Measurements from ENCODE around the gene RFX5. TPM values are rescaled to one million over a fixed set of nuclear protein-coding genes. Genes with fewer than 3 reads are reported as not detected.
A peak's percentile ranks its signal among the peaks of the same experiment; 100 is the strongest.

Gene RFX5
- total and polyA plus RNA-seq, 9 donors: 20.2 to 30.3 (median 25.6) TPM

DNA sequence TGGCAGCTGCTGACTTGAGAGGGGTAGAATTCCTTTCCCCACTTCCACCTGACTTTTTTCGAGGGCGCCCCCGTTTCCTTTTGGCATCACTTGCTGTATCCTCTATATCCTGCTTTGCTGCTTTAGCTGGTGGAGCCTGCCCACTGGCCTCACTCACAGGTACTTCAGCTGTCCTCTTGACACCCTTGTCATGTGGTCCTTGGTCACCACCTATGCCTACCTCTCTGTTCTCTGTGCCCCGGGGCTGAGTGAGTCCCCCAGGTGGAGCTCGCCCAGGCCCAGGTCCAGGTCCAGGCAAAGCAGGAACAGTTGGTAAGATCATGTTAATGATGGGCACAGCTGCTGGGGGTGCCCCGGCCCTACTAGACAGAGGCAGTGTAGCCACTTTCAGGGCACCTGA, 4.5 kb downstream of the RFX5 start:
- DNase-seq: no peak
- H3K27ac ChIP-seq (ENCODE audit: low read length): no peak overlapping the region
- H3K4me3 ChIP-seq (ENCODE audit: low read length): no peak overlapping the region
- peaks cover 14% of the 10 kb centered on the region for H3K4me1 ChIP-seq (ENCODE audit: control insufficient read depth, insufficient read depth, low read length)
- H3K9me3 ChIP-seq (replicated peaks; ENCODE audit: control insufficient read depth, low read depth, low read length): no peaks in the 10 kb centered on the region
- peaks cover 43% of the 10 kb centered on the region for H3K36me3 ChIP-seq (ENCODE audit: control insufficient read depth, insufficient read depth, low read length)
- H3K27me3 ChIP-seq (ENCODE audit: control insufficient read depth, insufficient read depth, low read length): no peaks in the 10 kb centered on the region
- WGBS (ENCODE audit: insufficient coverage): 100% methylated on average over 2 of the region's 6 CpGs

DNA sequence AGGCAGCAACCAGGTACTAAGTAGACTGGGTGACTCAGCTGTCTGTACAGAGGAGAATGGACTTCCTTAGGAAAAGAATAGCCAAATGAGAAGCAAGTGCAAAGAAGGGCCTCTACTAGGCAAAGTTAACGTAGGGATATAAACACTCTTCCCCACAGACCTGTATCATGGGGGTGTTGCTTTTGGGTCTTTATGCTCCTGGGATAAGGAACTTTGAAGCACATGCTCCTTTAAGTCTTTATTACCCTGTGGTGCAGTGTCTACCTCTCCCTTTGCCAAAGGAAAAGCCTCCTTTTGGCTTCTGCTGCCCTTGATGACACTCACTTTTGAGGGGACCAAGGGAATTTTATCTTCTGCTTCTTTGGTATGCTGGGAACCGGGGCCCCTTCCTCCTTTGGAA, 5.0 kb downstream of the RFX5 start:
- no peak overlapping the region for H3K4me3 ChIP-seq (ENCODE audit: low read length)
- H3K27ac ChIP-seq (ENCODE audit: low read length): no peak overlapping the region
- 83% methylated on average over 1 of the region's 2 CpGs for WGBS (ENCODE audit: insufficient coverage)
- no peaks in the 10 kb centered on the region for H3K27me3 ChIP-seq (ENCODE audit: control insufficient read depth, insufficient read depth, low read length)
- peaks cover 13% of the 10 kb centered on the region for H3K4me1 ChIP-seq (ENCODE audit: control insufficient read depth, insufficient read depth, low read length)
- DNase-seq: no peak
- no peaks in the 10 kb centered on the region for H3K9me3 ChIP-seq (replicated peaks; ENCODE audit: control insufficient read depth, low read depth, low read length)
- H3K36me3 ChIP-seq (ENCODE audit: control insufficient read depth, insufficient read depth, low read length): peaks cover 43% of the 10 kb centered on the region

DNA sequence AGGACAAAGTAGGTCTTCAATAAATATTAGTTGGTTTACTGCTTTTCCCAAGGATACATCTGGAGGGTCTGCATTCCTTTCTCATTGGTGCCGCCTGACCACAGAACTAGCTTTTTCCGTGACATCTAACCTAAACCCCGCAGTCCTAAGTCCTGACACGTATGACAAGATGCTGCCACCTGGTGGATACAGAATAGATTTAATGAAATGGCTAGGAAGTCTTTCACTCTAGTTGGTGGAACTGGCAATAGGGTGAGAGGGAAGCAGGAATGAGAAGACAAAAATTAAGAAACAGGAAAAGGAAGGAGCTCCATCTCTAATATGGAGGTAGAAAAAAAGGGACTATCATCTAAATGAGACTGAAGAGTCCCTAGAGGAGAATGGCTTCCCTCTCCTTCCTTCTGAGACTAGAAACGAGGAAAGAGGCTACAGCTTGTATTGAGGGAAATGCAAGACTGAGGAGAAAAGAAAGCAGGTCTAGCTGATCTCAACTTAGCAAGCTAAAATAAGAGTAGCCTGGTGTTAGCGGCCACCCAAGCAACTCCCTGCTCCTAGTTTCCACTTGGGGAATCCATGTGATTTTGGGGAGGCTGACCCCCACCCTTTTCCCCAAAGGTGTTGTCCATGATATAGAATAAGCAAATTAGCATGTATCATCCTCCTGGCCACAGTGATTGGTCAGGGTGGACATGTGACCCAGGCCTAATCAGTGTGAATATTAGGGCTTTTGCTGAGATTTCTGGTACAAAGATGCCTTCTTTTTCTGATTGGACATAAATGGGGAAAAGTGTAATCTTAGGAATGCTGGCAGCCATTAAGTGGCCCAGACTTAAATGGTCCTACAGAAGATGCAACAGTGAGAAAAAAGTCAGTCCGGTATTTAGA, 5.9 kb downstream of the RFX5 start:
- Histone ChIP-seq H3K27me3 (ENCODE audit: control insufficient read depth, insufficient read depth, low read length) (no peaks in the 10 kb centered on the region), H3K27ac (ENCODE audit: low read length) (peak overlapping the region; percentile 69), H3K4me1 (ENCODE audit: control insufficient read depth, insufficient read depth, low read length) (peaks cover 8% of the 10 kb centered on the region), H3K36me3 (ENCODE audit: control insufficient read depth, insufficient read depth, low read length) (peaks cover 43% of the 10 kb centered on the region), H3K9me3 (replicated peaks; ENCODE audit: control insufficient read depth, low read depth, low read length) (no peaks in the 10 kb centered on the region), H3K4me3 (ENCODE audit: low read length) (no peak overlapping the region)
- WGBS (ENCODE audit: insufficient coverage): 0% methylated on average over 2 of the region's 7 CpGs
- DNase-seq: peak; percentile 91

DNA sequence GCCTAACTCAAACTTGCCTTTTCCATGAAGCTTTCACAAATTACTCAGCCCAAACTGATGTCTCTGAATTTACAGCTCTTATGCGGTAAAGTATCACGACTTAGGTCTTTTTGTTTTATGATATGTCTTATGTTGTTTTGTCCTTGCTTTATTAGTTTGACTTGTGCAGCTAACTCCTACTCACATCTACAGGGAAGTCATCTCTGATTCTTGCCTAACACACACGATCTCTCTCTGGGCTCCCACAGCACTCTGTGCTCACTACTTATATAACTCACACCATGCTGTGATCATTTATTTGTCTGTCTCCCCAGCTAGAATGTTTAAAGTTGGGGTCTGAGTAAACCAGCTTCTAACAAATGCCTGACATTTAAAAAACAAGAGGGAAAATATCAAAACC, 10.5 kb downstream of the RFX5 start:
- no peaks in the 10 kb centered on the region for H3K27me3 ChIP-seq (ENCODE audit: control insufficient read depth, insufficient read depth, low read length)

DNA sequence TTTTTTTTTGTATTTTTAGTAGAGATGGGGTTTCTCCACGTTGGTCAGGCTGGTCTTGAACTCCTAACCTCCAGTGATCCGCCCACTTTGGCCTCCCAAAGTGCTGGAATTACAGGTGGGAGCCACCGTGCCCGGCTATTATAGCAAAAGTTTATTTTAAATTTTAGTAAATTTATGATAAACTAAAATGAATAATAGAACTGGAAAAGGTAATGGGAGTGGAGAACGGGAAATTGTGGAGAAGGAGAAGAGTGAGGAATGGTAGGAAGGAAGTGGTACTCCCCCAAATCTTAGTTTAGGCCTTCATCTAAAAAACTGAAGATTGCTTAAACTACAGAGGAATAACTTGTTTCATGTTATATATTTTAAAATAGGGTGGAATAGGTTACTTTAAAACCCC, 12.2 kb downstream of the RFX5 start:
- Histone ChIP-seq H3K36me3 (ENCODE audit: control insufficient read depth, insufficient read depth, low read length) (no peaks in the 10 kb centered on the region), H3K4me1 (ENCODE audit: control insufficient read depth, insufficient read depth, low read length) (no peaks in the 10 kb centered on the region), H3K4me3 (ENCODE audit: low read length) (no peak overlapping the region), H3K9me3 (replicated peaks; ENCODE audit: control insufficient read depth, low read depth, low read length) (no peaks in the 10 kb centered on the region), H3K27ac (ENCODE audit: low read length) (no peak overlapping the region), H3K27me3 (ENCODE audit: control insufficient read depth, insufficient read depth, low read length) (no peaks in the 10 kb centered on the region)
- no peak for DNase-seq
- whole genome bisulfite sequencing (ENCODE audit: insufficient coverage): 60% methylated on average over 1 of the region's 5 CpGs

More for the DNA sequence above, 10.5 kb downstream of the RFX5 start:
- Histone ChIP-seq H3K27ac (ENCODE audit: low read length) (no peak overlapping the region), H3K36me3 (ENCODE audit: control insufficient read depth, insufficient read depth, low read length) (peaks cover 2% of the 10 kb centered on the region), H3K4me3 (ENCODE audit: low read length) (no peak overlapping the region), H3K9me3 (replicated peaks; ENCODE audit: control insufficient read depth, low read depth, low read length) (no peaks in the 10 kb centered on the region), H3K4me1 (ENCODE audit: control insufficient read depth, insufficient read depth, low read length) (peaks cover 2% of the 10 kb centered on the region)
- no CpG with 5 or more reads among the region's 3 CpGs for WGBS (ENCODE audit: insufficient coverage)
- DNase-seq: no peak

DNA sequence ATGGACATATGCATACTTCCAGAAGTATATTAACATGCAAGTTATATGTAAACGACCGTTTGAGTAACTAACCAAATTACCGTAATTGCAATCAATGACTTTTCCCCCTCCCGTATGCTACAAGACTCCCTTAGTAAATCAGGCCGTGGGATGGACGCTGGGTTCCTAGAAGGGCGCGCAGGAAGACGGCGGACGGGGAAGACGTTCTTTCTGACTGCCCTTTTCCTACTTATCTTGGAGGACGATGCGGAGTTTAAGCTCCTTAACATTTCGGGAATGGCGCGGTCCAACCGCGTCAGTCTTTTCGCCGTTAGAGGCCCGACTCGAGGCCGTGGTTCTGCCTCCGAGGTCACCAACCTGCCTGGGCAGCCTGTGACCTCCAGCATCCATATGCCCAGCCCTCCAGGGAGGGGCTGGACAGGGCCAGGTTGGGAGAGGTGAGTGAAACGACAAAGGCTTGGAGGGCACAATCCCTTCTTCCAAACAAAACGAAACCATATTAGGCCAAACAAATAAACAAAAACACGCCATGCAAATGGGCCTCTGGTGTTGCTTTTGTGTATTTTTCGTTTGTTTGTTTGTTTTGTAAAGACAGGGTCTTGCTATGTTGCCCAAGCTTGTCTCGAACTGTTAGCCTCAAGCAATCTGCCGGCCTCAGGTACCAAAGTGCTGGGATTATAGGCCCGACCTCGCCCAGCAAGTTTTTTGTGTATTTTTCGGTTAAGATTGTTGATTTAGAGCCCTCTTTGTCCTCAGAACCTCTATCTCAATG, 19.0 kb downstream of the RFX5 start:
- H3K36me3 ChIP-seq (ENCODE audit: control insufficient read depth, insufficient read depth, low read length): peaks cover 19% of the 10 kb centered on the region
- H3K27me3 ChIP-seq (ENCODE audit: control insufficient read depth, insufficient read depth, low read length): no peaks in the 10 kb centered on the region
- peak overlapping the region; percentile 98 for H3K27ac ChIP-seq (ENCODE audit: low read length)
- peak overlapping the region; percentile 87 for H3K4me3 ChIP-seq (ENCODE audit: low read length)
- WGBS (ENCODE audit: insufficient coverage): 6% methylated on average over 27 of the region's 34 CpGs
- DNase-seq: no peak
- H3K4me1 ChIP-seq (ENCODE audit: control insufficient read depth, insufficient read depth, low read length): peaks cover 23% of the 10 kb centered on the region
- no peaks in the 10 kb centered on the region for H3K9me3 ChIP-seq (replicated peaks; ENCODE audit: control insufficient read depth, low read depth, low read length)

DNA sequence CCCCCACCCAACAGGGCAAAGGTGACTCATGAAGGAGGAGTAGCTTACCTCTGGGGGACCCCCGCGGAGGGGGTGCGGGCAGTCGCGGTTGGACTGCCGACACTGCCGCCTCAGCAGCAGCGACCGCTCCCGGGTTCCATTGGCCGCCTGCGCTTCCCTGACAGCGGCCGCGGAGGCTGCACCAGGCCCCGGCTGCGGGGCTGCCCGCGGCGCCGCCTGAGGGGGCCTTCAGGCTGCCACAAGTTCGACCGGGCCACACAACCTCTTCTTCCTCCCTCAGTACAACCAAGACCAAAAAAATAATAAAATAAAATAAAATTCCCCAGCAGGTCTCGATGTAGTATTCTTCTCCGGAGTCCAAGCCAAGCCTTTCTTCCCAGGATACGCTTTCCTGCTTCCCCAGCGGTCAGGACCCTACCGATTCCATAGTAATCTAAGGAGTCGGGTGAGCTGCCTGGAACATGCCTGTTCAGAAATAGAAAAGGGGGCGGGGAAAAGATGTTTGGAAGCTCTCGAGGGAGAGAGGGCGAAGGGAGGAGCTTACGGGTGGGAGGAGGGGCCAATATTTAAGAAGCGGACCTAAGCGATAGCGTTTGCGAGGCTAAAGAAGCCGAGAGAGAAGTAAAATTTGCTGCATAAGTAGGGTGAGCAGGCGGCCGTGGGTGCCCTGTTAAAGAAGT, 19.7 kb downstream of the RFX5 start, which contains the start of gene PI4KB:
TSS of gene PI4KB (minus strand) at position 194 of the 680 bp plus-strand sequence. CDS start 10,935 bp downstream, outside the sequence.
- peaks cover 23% of the 10 kb centered on the region for H3K4me1 ChIP-seq (ENCODE audit: control insufficient read depth, insufficient read depth, low read length)
- H3K27me3 ChIP-seq (ENCODE audit: control insufficient read depth, insufficient read depth, low read length): no peaks in the 10 kb centered on the region

DNA sequence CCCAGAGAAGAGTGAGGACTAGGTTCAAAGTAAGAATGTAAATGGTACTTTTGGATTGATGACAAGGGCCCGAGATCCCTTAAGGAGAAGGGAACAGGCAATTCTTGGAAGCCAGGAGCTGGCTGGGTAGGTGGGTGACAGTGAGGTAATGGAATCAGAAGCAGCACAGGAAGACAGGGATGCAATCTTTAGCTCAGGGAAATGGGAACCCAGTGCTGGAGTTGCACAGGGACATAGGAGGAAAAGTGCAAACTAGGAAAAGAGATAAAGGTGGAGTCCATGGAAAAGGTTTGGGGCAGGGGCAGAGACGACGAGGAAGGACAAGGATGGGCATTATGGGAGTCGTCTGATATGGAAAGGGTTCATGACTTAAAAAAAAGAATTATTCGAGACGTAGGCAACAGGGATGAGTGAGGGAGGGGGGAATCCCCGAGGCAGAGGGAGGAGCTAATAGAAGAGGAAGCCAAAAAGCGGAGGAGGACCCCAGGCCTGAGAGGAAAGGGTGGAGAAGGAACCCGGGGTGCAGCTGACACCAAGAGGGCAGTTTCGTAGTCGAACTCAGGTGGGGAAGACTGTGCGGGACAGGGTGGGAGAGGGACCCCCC, 20.3 kb downstream of the RFX5 start:
- H3K27ac ChIP-seq (ENCODE audit: low read length): peak overlapping the region; percentile 98
- DNase-seq: peak; percentile 86
- WGBS (ENCODE audit: insufficient coverage): 3% methylated on average over 8 of the region's 12 CpGs
- peaks cover 29% of the 10 kb centered on the region for H3K36me3 ChIP-seq (ENCODE audit: control insufficient read depth, insufficient read depth, low read length)
- H3K4me1 ChIP-seq (ENCODE audit: control insufficient read depth, insufficient read depth, low read length): peaks cover 23% of the 10 kb centered on the region
- no peaks in the 10 kb centered on the region for H3K9me3 ChIP-seq (replicated peaks; ENCODE audit: control insufficient read depth, low read depth, low read length)
- no peaks in the 10 kb centered on the region for H3K27me3 ChIP-seq (ENCODE audit: control insufficient read depth, insufficient read depth, low read length)
- H3K4me3 ChIP-seq (ENCODE audit: low read length): peak overlapping the region; percentile 87

More for the DNA sequence above, 19.7 kb downstream of the RFX5 start, which contains the start of gene PI4KB:
- Histone ChIP-seq H3K9me3 (replicated peaks; ENCODE audit: control insufficient read depth, low read depth, low read length) (no peaks in the 10 kb centered on the region), H3K27ac (ENCODE audit: low read length) (peak within 1 kb of the TSS; percentile 98), H3K4me3 (ENCODE audit: low read length) (peak within 1 kb of the TSS; percentile 87), H3K36me3 (ENCODE audit: control insufficient read depth, insufficient read depth, low read length) (peaks cover 23% of the 10 kb centered on the region)
- WGBS (ENCODE audit: insufficient coverage): 0% methylated on average over 22 of the region's 40 CpGs
- DNase-seq: peak; percentile 99

DNA sequence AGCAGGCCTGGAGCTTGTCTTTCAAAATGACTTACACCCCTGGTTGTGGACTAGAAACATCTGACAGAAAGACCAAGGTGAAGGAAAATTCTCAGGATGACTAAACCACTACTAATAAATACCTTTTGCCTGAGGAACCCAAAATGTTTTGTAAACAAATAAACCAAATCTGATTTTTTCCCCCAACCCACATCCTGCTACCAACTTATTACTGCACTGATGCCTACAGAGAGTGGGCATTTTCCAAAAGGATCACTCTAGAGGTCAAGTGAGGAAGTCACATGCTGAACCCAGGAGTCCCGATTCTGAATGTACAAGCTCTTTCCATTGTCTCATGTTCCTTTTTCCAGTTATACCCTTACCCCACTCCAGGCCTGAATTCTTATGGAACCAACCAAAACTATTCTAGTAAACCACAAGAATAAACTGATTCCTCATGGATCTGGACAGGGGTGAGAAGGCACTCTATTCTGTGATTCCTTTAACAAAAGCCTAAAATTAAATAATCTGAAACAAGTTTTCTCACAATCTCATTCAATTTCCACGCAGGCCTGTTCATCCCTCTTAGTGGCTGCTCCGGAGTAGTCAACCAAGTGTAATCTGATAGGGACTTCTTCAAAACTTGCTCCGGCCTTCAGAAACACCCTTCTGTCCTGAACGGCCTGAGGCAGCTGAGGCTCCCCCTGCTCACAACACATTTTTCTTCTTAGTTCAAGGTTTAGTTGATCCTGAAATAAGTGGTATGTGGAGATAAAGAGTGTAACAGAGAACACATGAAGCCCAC, 21.2 kb downstream of the RFX5 start:
- peak overlapping the region; percentile 98 for H3K27ac ChIP-seq (ENCODE audit: low read length)
- WGBS (ENCODE audit: insufficient coverage): 49% methylated on average over 3 of the region's 5 CpGs
- H3K4me3 ChIP-seq (ENCODE audit: low read length): peak overlapping the region; percentile 87
- H3K9me3 ChIP-seq (replicated peaks; ENCODE audit: control insufficient read depth, low read depth, low read length): no peaks in the 10 kb centered on the region
- peaks cover 23% of the 10 kb centered on the region for H3K4me1 ChIP-seq (ENCODE audit: control insufficient read depth, insufficient read depth, low read length)
- H3K27me3 ChIP-seq (ENCODE audit: control insufficient read depth, insufficient read depth, low read length): no peaks in the 10 kb centered on the region
- H3K36me3 ChIP-seq (ENCODE audit: control insufficient read depth, insufficient read depth, low read length): peaks cover 34% of the 10 kb centered on the region
- peak; percentile 23 for DNase-seq

All from muscle of leg (tissue), 11 donors.